CD4-positive, alpha-beta T cell treated with Interleukin-15 for 4 hours (primary cell): ENCODE data around the gene FLNB.

ENCODE experiments used
- DNase-seq: peaks from one replicate; pipeline ENCODE4 v3.0.0-alpha.2; 2020; ENCODE audit warnings: low spot score

FLNB gene

DNA sequence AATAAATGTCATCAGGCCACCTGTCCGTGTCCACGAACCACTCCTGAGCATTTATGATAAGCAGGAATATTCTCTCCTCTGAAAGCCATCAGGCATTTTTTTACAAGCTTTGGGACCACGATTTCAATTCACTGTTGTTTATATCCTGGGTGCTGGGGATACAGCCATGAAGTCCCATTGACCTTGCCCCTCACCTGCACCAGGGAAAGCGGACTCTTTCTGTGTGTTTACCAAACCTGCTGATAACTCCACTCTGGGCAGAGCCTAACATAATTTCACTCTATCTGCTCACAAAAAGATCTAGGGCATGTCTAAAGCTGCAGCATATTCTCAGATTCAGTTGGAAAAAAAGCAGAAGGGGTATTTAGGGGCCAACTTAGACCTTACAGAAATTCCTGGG, 197.8 kb downstream of the FLNB start:
- DNase-seq, result no peak

DNA sequence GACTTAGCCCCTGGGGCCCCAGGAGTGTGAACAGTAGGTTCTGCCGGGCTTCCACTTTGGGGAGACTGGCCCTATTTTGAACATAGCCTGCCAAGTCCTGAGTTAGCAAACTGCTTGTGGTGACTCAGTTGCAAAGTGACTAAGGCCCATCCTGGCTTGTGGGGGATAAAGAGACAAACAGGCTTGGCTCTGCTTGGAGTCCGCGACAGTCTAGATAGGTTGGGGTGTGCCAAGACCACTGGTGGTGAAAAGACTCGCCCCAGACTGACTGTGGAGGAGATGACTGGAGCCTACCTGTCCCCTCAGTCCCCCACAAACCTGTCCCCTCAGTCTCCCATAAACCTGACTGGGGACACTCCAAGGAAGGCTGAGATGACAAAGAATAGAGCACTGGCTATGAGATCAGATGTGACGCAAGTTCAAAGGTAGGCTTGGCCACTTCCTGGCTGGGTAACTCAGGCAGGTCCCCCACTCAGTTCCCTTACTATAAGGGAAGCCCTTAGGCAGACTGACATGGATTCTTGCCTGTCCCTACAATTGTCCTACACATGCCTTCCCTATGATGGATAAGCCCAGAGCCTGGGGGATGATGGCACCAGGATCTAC, 198.3 kb downstream of the FLNB start:
- DNase-seq, result no peak

DNA sequence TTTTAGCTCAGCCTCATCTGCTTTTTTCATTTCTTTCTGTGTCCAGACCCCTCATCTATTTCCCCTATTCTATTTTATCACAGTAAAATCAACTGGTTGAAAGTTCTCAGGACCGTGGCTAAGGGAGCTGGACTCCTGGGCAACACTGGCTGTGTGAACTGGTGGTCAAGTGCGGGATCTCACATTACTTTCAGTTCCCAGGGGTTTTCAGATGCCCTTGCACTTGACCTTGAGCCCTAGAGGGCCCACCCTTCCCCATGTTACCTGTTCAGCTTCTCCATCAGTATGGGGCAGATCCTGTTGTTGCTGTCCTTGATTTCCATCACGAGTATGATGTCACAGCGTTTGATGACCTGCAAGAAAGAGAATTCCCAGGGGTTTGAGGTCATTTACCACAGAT, 199.7 kb downstream of the FLNB start:
- DNase-seq, result no peak

DNA sequence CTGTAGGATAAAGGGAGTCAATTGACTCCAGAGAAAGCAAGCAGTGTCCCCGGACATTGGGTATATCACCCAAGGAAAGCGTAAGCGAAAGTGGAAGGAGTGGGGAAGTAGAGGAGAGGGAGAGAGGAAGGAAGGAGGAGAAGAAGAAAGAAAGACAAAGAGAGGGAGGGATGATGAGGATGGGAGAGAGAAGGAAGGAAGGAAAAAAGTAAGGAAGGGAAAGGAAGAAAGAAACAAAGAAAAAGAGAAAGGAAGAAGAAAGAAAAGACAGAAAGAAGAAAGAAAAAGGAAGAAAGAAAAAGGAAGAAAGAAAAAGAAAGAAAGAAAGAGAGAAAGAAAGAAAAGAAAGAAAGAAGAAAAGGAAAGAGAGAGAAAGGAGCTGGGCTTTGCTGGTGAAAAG, 201.7 kb downstream of the FLNB start:
- DNase-seq, result no peak

DNA sequence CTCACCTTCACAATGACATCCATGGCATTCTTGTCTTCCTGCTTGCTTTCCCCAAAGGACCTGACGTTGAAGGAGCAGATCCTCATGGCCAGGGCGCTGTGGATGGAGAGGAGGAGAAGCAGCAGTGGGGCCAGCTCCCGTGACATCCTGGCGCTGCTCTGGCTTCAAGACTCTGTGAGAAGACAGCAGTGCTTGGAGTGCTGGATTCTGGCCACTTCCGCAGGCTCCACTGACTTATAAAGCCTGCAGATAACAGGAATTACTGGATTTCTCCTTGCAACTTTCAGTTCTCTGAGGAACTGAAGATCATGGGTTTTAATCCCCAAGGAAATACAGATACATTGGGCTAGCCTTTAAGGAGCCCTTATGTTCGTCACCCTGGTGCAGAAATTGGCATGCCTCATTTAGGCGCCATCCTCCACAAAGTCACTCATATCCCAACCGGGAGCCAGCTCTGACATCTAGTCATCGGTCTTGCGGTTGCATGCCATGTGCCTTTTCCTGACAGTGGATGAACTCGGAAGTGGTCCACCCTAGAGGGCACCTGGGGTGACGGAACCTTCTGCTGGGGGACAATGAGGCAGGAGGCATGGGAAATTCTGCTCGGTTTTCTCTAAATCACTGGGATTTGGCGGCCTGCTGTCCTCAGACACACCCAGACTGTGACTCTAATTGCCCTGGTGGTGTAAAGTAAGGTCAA, 202.7 kb downstream of the FLNB start, which contains the start of gene DNASE1L3:
TSS of gene DNASE1L3 (minus strand) at position 212 of the 700 bp plus-strand sequence. CDS start at position 146, 66 bp downstream.
- DNase-seq, result no peak

DNA sequence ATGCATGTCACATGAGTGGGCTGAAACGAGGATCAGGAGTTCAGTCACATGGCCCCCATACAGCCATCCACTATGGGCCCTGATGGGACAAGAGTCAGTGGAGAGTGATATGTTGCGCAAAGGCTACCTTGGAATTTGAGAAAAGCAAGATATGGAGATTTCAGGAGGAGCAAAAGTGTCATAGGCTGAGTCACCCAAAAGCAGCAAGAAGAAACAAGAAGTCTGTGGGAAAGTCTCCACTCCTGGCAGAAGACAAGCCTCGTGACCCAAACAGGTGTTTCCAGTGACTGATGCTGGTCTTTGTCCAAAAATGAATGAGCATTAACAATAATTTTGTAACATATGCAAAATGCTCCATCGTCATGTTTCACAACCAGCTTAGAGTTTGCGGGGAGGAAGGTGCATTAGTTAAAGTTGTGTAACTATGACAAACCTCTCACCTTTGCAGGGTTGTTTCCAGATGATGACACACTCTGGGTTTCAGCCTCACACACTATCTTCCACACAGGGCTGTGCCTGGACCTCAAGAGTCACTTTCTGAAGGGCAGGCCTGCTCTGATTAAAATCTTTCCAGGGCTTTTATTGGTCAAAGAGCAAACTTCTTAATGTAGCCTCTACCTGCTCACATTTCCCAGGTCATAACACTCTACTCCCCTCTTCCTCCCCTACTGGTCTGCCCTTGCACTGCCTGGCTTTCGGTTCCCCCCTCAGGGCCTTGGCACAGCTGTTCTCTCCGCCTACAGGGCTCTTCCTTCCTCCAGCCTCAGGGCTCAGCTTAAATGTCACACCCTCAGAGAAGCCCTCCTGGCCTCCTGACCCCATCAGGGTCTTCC, 206.5 kb downstream of the FLNB start:
- peak; percentile 2 for DNase-seq

GRCh38 chr3:58215317-58216025, 207.2 kb downstream of the FLNB start:
- DNase-seq, result no peak

GRCh38 chr3:58216496-58217195, 208.4 kb downstream of the FLNB start:
- DNase-seq, result no peak

GRCh38 chr3:58217209-58217811, 209.1 kb downstream of the FLNB start:
- peak; percentile 61 for DNase-seq

- DNase-seq, result no peak
These were observed 210.7 kb downstream of the FLNB start for GRCh38 chr3:58218904-58219303.
